Right lobe of liver (tissue), 4 donors: ENCODE measurements around the gene ANTXR1.

Experiments used
- CTCF ChIP-seq, 4 donors: fragments of 200-600 bp in 3 of 4; fragments of 450-650 bp in 1 of 4; IDR thresholded peaks; one replicate each; pipeline versions ENCODE4 v1.5.1 to v1.8.0; 2016 to 2022; ENCODE audit warnings: antibody characterized with exemption in 4 of 4, mild to moderate bottlenecking in 2 of 4
- POLR2A ChIP-seq: fragments of 450-650 bp; IDR thresholded peaks from one replicate; pipeline ENCODE4 v1.6.1; 2017; ENCODE audit warnings: antibody characterized with exemption, mild to moderate bottlenecking
- donor health status: DM: no; HTN: no; CAD: no.
- donor health status: DM: no; HTN: no; CAD: no.
- donor health status: DM: no; HTN: yes; CAD: no.

- no peak for TF ChIP-seq CTCF (IDR thresholded peaks at IDR 0.05)
- TF ChIP-seq POLR2A = no peak
Measured at GRCh38 chr2:69279211-69279610, 266.2 kb downstream of the ANTXR1 start.
